Measurements from ENCODE around the gene PDGFB. TPM values are rescaled to one million over a fixed set of nuclear protein-coding genes. Genes with fewer than 3 reads are reported as not detected.

Gene PDGFB
- total and polyA plus RNA-seq, 12 donors, result 9.9 to 45.6 (median 18.5) TPM

DNA sequence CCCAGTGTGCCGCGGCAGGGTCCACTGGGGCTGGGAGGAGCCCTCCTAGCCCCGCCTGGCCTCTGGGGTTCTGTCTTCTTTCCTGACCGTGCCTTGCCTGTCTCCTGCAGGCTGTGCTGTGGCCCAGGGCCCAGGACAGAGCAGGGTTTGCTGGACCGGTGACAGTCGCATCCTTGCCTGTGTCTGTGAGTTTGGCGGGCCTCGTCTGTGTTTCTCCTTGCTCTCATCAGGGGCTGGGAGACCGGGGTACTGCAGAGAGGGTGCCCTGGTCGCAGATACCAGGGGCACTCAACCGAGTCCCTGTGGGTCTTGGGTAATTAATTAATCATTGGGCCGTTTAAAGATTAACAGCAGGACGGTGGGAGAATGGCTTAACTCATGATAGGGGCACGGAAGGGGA lies 44.8 kb upstream of the PDGFB start:
- Histone ChIP-seq H3K4me1 (peaks cover 15 to 59% (median 35%) of the 10 kb centered on the region in 9 donors), H3K9me3 (peaks cover 0 to 9% (median 6%) of the 10 kb centered on the region in 11 donors), H3K27me3 (no peaks in the 10 kb centered on the region), H3K27ac (peak overlapping the region in 1 of 10 donors; percentile 77), H3K36me3 (no peaks in the 10 kb centered on the region), H3K4me3 (no peak overlapping the region)
- intact Hi-C loops (cut with DNase I), result no loop called here
- ATAC-seq (no peak), DNase-seq (no peak)
- TF ChIP-seq, protein P1, sequence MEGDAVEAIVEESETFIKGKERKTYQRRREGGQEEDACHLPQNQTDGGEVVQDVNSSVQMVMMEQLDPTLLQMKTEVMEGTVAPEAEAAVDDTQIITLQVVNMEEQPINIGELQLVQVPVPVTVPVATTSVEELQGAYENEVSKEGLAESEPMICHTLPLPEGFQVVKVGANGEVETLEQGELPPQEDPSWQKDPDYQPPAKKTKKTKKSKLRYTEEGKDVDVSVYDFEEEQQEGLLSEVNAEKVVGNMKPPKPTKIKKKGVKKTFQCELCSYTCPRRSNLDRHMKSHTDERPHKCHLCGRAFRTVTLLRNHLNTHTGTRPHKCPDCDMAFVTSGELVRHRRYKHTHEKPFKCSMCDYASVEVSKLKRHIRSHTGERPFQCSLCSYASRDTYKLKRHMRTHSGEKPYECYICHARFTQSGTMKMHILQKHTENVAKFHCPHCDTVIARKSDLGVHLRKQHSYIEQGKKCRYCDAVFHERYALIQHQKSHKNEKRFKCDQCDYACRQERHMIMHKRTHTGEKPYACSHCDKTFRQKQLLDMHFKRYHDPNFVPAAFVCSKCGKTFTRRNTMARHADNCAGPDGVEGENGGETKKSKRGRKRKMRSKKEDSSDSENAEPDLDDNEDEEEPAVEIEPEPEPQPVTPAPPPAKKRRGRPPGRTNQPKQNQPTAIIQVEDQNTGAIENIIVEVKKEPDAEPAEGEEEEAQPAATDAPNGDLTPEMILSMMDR (IDR thresholded peaks at IDR 0.05), result no peak
- WGBS, 2 donors, result 78 to 81% methylated on average over 14 of the region's 14 CpGs

DNA sequence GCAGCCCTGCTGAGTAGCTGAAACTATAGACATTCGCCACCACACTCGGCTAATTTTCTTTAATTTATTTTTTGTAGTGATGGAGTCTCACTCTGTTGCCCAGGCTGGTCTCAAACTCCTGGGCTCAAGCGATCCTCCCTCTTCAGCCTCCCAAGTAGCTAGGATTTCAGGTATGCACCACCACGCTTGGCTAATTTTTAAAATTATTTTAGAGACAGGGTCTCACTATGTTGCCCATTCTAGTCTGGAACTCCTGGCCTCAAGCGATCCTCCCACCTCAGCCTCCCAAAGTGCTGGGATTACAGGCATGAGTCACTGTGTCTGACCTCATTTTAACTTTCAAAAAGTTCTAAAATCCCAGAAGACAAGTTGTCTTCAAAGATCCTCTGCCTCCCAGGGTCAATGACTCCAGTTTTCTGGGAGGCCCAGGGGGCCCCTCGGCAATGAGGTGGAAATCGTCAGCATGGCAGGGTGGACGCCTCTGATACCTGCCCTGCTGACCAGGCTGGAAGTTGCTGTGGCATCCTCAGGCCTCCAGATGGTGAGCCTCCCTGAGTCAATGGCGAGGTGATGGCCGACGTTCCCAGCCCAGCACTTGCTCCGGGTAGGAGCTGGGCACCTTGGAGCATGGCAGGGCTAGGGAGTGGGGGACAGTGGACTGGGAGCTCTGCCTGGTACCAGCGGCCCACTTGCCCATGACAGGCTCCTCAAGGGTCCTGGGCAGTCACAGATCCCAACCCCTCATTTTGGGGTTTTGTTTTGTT lies 43.5 kb upstream of the PDGFB start:
- no peak for DNase-seq
- H3K36me3 ChIP-seq, result no peaks in the 10 kb centered on the region
- TF ChIP-seq, protein P1 (IDR thresholded peaks at IDR 0.05), result no peak

DNA sequence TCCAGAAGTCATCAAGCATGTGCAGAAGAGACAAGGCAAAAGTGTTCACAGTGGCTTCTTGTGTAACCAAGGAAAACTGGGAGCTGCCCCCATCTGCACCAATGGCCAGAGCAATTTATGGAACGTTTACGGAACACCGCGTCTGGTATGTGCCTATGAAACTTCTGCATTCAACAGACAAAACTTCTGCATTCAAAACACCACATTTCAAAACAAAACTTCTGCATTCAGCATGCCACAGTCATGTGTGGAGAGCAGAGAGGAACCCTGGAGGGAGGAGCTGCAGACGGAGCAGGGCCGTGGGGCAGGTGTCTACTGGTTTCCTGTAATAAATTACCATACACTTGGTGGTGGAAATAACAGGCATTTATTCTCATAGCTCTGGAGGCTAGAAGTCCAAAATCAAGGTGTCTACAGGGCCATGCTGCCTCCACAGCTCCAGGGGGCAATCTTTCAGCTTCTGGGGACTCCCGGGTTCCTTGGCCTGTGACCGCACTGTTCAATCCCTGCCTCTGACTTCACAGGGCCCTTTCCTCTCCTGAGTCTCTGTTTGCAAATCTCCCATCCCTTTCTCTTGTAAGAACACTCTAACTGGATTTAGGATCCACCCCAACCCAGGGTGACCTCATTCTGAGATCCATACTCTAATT lies 42.4 kb upstream of the PDGFB start:
- no peak overlapping the region for H3K4me3 ChIP-seq
- H3K9me3 ChIP-seq, result peaks cover 0 to 9% (median 6%) of the 10 kb centered on the region in 11 donors
- H3K4me1 ChIP-seq, result peaks cover 22 to 69% (median 46%) of the 10 kb centered on the region in 9 donors
- intact Hi-C loops (cut with DNase I), result no loop called here
- no peaks in the 10 kb centered on the region for H3K36me3 ChIP-seq
- H3K27ac ChIP-seq, result peak overlapping the region in 2 of 10 donors; percentile 19 to 63
- ATAC-seq (peak in 1 of 8 donors; percentile 9), DNase-seq (no peak)
- H3K27me3 ChIP-seq, result no peaks in the 10 kb centered on the region
- WGBS, 2 donors, result 79 to 89% methylated on average over 8 of the region's 8 CpGs
- TF ChIP-seq, protein P1 (IDR thresholded peaks at IDR 0.05), result no peak

More for the DNA sequence above, 43.5 kb upstream of the PDGFB start:
- intact Hi-C loops (cut with DNase I), result no loop called here
- 96 to 97% methylated on average over 13 of the region's 13 CpGs for WGBS, 2 donors
- H3K4me3 ChIP-seq, result no peak overlapping the region
- H3K27ac ChIP-seq, result peak overlapping the region in 2 of 10 donors; percentile 22 to 63
- H3K9me3 ChIP-seq, result peaks cover 0 to 9% (median 6%) of the 10 kb centered on the region in 11 donors
- no peak for ATAC-seq
- no peaks in the 10 kb centered on the region for H3K27me3 ChIP-seq
- peaks cover 21 to 69% (median 46%) of the 10 kb centered on the region in 9 donors for H3K4me1 ChIP-seq

DNA sequence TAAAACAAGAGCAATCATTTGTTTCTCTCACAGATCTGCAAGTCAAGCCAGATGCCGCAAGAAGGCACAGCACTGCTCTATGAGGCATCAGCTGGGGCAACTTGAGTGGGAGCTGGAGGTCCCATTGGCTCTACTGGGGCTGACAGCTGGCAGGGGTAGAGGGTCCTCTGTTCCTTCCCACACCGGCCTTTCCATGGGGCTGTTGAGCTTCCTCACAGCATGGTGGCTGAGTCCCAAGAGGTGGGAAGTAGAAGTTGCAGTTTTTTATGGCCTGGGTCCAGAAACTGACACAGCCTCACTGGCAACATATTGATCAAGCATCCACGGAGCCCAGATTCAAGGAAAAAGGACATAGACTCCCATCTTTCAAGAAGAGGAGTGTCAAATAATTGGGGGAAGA lies 40.2 kb upstream of the PDGFB start:
- Histone ChIP-seq H3K9me3 (peaks cover 0 to 9% (median 6%) of the 10 kb centered on the region in 11 donors), H3K36me3 (no peaks in the 10 kb centered on the region), H3K4me3 (no peak overlapping the region), H3K27ac (no peak overlapping the region), H3K27me3 (no peaks in the 10 kb centered on the region), H3K4me1 (peaks cover 13 to 60% (median 41%) of the 10 kb centered on the region in 9 donors)
- DNase-seq, result no peak
- TF ChIP-seq, protein P1 (IDR thresholded peaks at IDR 0.05), result no peak
- no peak for ATAC-seq
- WGBS, 2 donors, result 82 to 90% methylated on average over 3 of the region's 3 CpGs
- intact Hi-C loops (cut with DNase I), result no loop called here

Data from heart right ventricle (tissue), 16 donors.